Suppressor macrophage treated with lipopolysaccharide for 1 hour (primary cell): ENCODE data around the gene STAG1.

Source experiments
- DNase-seq, 3 donors: peaks; one replicate each; pipeline ENCODE4 v3.0.0-alpha.2; 2020 to 2022

Gene STAG1

DNA sequence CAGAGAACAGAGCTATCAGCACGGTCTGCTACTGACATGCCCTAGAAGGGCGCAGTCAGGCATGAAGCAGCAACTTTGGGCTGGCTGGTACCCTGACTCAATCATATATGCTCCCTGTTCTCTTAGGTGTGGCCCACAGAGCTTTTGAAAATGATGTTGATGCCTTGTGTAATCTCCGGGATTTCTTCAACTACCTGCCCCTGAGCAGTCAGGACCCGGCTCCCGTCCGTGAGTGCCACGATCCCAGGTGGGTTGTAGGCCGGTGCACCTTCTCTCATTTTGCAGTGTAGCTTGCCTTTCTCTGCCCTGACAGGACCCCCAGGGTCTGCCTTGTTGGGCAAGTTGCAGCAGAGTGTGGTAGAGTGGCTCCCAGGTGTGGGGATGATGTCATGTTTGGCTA, 454.4 kb downstream of the STAG1 start:
- DNase-seq: no peak

DNA sequence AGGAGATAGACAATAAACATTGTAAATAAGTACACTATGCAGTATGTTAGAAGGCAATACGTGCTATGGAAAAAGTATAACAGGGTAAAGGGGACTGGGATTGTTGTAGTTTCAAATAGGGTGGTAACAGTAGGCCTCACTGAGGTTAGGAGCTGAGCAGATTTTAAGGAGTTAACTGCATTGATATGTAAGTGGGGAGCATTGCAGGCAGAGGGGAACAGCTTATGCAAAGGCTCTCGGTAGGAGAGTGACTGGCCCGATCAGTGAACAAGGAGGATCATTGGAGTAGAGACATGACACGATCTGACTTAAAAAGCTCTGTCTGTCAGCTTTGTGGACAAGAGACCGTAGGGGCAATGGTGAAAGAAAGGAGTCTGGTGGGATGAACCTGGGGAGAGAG, 455.2 kb downstream of the STAG1 start:
- DNase-seq: no peak

DNA sequence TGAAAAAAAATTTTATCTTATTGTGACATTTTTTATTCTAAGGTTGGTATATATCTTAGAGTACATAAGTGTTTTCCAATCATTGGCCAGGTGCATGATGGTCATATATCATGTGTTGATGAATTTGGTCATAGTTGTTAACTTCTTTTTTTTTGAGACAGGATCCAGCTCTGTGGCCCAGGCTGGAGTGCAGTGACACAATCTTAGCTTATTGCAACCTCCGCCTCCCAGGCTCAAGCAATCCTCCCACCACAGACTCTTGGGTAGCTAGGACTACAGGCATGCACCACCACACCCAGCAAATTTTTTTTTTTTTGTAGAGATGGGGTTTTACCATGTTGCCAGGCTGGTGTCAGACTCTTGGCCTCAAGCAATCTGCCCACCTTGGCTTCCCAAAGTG, 458.0 kb downstream of the STAG1 start:
- DNase-seq: peak in 2 of 3 donors; percentile 5 to 15

DNA sequence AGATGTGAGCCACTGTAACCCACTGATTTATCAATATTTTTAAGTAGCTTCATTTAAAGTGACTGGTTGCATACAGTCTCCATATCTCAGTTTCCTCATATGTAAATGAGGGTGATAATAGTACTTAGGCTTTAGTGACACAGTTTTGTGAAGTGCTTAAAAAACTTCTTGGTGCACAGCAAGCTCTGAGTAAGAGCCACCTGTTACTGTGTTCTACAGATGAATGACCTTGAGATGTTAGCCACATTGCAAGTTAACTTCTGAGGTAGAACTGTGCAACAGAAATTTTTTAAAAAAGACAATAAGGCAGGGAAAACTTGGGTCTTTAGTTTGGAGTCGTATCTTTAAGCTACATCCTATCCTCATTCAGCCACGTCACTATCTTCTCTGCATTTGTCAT, 458.9 kb downstream of the STAG1 start:
- no peak for DNase-seq

DNA sequence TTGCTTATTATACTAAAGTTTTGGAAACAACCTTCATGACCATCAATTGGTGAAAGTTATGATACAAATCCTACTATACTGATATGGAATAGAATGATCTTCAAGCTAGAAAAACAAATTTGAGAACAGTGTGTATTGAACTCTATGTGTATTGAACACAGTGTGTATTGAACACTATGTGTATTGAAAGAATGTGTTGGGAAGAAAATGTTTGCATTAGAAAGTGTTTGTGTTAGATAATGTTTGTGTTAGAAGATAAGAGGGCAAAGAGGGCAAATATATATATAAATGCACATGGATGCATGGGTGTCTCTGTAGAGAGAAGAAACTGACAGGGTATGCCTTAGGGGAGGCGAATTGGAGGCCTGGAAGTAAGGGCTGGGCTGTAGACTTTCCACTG, 459.7 kb downstream of the STAG1 start:
- DNase-seq: no peak

DNA sequence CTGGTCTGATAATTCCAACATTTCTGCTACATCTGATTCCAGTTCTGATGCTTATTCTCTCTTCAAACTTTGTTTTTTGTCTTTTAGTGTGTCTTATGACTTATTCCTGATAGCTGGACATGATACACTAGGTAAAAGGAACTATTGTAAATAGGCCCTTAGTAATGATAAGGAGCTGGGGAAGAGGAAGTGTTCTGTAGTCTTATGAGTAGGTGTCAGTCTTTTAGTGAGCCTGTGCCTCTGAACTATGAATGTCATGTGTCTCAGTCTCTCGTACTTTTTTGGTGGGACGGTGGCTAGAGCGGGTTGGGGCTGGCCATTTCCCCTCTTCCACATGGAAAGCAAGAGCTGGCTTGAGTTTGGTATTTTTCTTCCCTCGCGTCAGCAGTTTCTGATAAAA, 460.9 kb downstream of the STAG1 start:
- DNase-seq: peak in 2 of 3 donors; percentile 1 to 24
